Measurements from ENCODE around the gene LRP1.

Gene LRP1

GRCh38 chr12:57157588-57158173, 29.4 kb downstream of the LRP1 start:
- DNase-seq: no peak

GRCh38 chr12:57158186-57158585, 29.9 kb downstream of the LRP1 start:
- DNase-seq: no peak

GRCh38 chr12:57158665-57159064, 30.4 kb downstream of the LRP1 start:
- DNase-seq: no peak

- no peak for DNase-seq
Measured at GRCh38 chr12:57159311-57159710, 31.0 kb downstream of the LRP1 start.

GRCh38 chr12:57160040-57160439, 31.8 kb downstream of the LRP1 start:
- DNase-seq: no peak

DNA sequence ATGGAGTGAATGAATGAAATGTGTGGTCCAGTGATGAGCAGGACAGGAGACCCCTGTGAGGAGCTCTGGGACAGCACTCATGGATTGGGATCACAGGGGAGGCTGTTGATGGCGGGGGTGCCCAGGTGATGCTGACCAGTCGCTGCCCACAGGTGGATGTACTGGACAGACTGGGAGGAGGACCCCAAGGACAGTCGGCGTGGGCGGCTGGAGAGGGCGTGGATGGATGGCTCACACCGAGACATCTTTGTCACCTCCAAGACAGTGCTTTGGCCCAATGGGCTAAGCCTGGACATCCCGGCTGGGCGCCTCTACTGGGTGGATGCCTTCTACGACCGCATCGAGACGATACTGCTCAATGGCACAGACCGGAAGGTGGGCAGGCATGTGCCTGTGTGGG, 32.5 kb downstream of the LRP1 start:
- DNase-seq: no peak

GRCh38 chr12:57161491-57161890, 33.2 kb downstream of the LRP1 start:
- DNase-seq: no peak

DNA sequence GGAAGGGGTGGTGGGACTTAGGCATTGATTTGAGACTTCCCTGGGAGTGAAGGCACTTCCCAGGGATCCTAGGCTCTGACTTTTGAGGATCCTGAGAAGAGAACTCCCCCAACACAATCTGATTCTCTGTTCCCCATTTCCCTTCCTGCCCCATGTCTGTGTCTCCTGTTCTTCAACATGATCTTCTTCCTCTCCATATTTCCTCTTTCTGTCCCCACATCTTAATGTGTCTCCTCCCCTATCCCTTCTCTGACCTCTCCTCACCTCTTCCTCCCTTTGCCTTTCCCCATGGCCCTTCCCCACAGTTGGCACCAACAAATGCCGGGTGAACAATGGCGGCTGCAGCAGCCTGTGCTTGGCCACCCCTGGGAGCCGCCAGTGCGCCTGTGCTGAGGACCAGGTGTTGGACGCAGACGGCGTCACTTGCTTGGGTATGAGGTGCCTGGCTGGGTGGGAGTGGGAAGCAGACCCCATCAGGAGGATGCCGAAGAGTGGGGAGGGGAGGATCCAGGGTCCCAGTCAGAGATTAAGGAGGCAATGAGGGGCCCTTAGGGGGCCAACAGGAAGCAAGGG, 34.4 kb downstream of the LRP1 start:
- no peak for DNase-seq

DNA sequence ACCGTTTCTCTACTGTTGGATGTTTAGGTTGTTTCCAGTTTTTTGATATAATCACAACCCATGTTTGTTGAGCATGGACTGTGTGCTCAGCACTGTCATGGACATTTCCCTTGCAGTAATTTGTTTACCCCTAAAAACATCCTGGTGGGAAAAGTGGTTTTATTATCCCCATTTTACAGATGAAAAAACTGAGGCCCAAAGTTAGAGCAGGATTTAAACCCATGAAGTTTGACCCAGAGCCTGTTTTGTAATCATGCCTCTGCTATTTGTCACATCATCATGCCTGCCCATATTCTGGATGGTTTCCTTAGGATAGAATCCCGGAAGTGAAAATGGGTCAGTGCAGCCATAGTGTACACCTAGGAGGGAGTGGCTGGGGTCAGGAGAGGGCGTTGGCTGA, 36.2 kb downstream of the LRP1 start:
- no peak for DNase-seq

DNA sequence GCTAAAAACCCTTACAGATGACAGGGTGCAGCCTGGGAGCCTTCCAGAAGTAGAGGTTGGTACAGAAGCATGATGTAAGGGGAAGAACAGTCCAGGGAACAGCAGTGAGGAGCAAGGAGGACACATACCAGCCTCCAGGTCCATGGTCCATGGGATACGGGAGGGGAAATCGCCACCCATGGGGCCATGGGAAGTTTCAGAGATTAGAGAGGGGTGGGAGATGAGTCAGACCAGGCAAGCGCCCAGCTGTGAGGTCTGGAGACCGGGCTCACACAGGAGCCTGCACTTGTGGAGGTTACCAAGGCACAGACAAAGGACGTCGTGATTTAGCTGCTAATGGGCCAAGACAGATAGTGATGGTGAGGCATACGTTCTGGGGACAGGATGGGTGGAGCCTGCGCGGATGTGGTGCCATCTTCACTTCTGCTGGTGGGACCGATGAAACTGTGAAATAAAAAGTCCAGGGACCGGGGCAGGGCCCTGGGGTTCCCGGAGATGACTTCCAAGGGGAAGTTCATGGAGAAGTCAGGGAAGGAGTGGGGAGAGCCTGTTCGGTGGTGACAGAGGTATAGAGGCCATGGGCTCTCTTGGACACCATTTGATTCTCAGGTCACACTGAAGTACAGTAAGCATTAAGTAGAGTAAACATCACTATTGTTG, 36.8 kb downstream of the LRP1 start:
- no peak for DNase-seq

DNA sequence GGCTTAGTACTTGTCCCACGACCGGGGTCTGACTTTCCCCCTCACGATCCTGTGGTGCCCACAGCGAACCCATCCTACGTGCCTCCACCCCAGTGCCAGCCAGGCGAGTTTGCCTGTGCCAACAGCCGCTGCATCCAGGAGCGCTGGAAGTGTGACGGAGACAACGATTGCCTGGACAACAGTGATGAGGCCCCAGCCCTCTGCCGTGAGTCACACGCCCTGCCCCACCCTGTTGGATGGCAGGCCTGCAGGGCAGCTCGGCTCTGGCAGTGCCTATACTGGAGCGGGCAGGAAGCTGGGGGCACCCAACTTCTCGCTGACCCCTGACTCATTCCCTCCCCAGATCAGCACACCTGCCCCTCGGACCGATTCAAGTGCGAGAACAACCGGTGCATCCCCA, 37.5 kb downstream of the LRP1 start:
- no peak for DNase-seq

DNA sequence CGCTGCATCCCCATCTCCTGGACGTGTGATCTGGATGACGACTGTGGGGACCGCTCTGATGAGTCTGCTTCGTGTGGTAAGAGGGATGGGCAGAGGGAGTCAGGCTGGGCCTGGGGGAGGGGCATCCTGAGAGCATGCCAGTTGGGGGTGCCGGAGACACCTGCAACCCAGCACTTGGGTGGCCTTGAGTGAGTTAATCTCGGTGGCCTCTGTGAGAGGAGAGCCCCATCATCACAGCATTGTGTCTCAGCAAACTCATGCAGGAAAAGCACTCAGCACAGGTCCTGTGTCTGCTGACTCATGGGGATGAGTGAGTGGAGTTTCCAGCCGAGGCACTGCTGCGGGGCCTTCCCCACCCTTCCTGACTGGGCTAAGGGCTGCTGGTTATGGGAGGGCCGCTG, 38.7 kb downstream of the LRP1 start:
- DNase-seq: no peak

DNA sequence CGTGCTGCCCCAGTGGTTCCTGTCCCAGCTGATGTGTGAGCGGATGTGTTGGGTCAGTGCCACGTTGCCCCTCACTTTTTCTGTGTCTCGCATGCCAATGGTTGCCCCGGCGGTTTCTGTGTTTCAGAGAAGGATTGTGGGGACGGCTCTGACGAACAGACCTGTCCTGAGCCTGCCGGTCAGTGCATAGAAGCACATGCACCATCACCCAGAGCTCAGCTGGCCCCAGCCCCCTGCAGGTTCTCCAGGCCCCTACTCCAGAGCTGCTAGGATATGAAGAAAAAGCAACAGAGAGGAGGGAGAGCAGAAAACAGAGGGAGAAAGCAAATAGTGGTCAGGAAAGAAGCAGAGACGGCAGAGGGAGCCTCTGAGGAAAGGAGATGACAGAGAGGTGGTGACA, 39.8 kb downstream of the LRP1 start:
- no peak for DNase-seq

DNA sequence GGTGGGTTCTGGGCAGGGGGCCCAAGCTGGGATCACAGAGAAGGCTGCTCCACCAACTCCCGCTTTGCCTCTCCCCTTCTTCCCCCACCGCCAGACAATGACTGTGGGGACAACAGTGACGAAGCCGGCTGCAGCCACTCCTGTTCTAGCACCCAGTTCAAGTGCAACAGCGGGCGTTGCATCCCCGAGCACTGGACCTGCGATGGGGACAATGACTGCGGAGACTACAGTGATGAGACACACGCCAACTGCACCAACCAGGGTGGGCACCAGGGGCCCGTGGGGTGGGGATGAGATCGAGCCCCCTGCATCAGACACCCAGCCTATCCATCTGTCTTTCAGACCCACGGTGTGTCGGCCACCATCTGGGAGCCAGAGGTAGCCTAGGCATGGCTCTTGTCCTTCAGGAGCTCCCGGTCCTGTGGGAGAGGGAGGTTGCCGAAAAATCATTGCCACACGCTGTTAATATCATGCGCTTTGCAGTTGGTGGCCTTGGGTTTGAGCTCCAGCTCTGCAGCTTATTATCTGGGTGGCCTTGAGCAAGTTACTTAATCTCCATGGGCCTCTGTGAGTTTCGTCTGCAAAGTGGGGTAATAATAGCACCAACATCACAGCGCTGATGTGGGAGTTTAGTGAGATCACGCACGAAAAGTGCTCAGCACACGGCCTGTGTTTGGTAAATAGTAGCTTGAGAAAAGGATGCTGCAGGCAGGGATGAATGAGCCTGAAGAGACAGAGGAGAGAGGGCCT, 40.9 kb downstream of the LRP1 start:
- DNase-seq: no peak

DNA sequence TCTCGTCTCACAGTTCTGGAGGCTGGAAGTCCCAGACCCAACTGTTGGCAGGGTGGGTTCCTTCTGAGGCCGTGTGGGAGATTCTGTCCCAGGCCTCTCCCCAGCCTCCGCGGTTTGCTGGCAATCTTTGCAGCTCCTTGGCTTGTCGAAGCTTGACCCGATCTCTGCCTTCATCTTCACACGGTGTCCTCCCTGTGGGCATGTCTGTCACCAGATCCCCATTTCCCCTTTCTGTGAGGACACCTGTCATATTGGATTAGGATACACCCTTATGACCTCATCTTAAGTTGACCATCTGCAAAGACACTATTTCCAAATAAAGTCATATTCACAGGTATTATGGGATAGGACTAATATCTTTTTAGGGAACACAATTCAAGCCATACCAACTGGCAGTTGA, 41.7 kb downstream of the LRP1 start:
- DNase-seq: no peak

- DNase-seq: no peak
Measured at GRCh38 chr12:57170408-57170807, 42.1 kb downstream of the LRP1 start.

GRCh38 chr12:57170927-57171326, 42.6 kb downstream of the LRP1 start:
- DNase-seq: no peak

DNA sequence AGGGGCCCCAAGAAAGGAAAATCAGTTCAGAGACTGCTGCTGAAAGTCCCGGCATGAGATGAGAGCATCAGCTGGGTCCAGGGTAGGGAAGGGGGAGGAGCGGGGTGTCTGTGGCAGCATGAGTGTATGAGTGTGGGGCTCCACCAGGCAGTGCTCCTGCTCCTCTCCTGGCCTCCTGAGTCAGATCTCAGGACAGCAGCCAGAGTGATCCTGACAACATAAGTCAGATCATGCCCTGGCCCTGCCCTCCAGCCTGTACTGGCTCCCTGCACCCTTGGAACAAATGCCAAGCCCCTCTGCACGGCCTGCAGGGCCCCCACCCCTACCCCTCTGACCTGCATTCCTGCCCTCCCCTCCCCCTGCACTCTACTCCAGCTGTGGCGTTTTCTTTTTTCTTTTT, 43.4 kb downstream of the LRP1 start:
- no peak for DNase-seq

GRCh38 chr12:57173089-57173488, 44.8 kb downstream of the LRP1 start:
- no peak for DNase-seq

- DNase-seq: no peak
Measured at GRCh38 chr12:57173683-57174082, 45.4 kb downstream of the LRP1 start.

DNA sequence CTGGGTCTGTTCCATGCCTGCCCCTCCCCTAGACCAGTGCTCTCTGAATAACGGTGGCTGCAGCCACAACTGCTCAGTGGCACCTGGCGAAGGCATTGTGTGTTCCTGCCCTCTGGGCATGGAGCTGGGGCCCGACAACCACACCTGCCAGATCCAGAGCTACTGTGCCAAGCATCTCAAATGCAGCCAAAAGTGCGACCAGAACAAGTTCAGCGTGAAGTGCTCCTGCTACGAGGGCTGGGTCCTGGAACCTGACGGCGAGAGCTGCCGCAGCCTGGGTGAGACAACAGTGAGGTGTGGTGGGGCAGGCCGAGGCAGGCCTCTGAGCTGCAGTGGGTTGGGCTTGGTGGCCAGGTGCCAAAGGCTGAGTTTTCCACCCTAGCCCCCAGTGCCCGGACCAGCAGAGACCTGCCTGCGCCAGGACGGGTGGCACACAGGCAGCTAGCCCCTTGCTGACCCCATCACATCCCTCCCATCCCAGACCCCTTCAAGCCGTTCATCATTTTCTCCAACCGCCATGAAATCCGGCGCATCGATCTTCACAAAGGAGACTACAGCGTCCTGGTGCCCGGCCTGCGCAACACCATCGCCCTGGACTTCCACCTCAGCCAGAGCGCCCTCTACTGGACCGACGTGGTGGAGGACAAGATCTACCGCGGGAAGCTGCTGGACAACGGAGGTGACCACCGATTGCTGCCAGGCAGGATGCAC, 47.3 kb downstream of the LRP1 start:
- DNase-seq: peak; percentile 78

DNA sequence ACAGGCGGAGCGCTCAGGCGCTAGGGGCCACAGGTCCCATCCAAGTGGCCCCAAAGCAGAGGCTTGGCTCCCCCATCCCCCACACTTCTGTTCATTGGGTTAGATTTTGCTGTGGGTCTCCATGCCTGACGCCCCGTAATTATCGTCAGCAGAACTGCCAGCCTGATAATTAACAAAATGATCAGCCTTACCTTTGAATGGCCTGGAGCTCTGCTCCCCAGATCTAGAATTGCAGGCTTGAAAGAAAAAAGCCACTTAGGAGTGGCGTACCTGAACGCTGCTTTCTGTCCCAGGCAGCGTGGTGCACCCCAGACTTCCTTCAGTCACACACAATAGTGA, 47.8 kb downstream of the LRP1 start:
- DNase-seq: no peak

GRCh38 chr12:57176846-57177245, 48.6 kb downstream of the LRP1 start:
- no peak for DNase-seq

GRCh38 chr12:57177354-57177753, 49.1 kb downstream of the LRP1 start:
- no peak for DNase-seq
